ENCODE measurements around the gene ATP6V0E2.

GRCh38 chr7:149863500-149863899, 10.3 kb upstream of the ATP6V0E2 start:
- TF ChIP-seq, protein P1, sequence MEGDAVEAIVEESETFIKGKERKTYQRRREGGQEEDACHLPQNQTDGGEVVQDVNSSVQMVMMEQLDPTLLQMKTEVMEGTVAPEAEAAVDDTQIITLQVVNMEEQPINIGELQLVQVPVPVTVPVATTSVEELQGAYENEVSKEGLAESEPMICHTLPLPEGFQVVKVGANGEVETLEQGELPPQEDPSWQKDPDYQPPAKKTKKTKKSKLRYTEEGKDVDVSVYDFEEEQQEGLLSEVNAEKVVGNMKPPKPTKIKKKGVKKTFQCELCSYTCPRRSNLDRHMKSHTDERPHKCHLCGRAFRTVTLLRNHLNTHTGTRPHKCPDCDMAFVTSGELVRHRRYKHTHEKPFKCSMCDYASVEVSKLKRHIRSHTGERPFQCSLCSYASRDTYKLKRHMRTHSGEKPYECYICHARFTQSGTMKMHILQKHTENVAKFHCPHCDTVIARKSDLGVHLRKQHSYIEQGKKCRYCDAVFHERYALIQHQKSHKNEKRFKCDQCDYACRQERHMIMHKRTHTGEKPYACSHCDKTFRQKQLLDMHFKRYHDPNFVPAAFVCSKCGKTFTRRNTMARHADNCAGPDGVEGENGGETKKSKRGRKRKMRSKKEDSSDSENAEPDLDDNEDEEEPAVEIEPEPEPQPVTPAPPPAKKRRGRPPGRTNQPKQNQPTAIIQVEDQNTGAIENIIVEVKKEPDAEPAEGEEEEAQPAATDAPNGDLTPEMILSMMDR (IDR thresholded peaks at IDR 0.05): no peak
- no peak for TF ChIP-seq POLR2A (IDR thresholded peaks at IDR 0.05)

All from lower leg skin (tissue), 3 donors.